Measurements from ENCODE around the gene RHOBTB1.
A peak's percentile ranks its signal among the peaks of the same experiment; 100 is the strongest.

The RHOBTB1 gene

DNA sequence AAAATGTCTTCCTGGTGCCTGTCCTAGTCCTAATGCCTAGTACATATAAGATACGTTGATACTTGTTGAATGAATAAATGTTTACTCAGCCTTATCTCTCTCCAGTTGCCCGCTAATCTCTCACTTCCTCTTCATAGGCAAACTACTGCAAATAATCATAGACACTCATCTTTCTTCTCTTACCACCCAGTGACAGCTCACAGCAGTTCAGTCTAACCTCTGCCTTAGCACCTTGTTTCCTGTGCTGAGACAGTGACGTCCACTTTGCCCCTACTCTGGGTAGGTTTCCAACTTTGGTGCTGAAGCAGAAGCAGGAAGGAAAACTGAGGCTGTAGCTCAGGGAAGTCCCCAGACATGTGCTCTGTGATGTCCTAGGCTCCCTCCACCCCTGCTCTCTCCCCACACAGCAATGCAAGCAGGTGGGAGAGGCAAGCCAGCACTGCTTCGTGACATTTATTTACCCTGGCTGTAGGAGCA lies 45.5 kb upstream of the RHOBTB1 start:
- Histone ChIP-seq H3K9me2 (replicated peaks; ENCODE audit: control insufficient read depth, low read length) (no peaks in the 10 kb centered on the region), H3F3A (ENCODE audit: control insufficient read depth, insufficient read depth) (no peaks in the 10 kb centered on the region), H3K36me3 (ENCODE audit: control insufficient read depth, low read length) (no peaks in the 10 kb centered on the region), H3K79me2 (ENCODE audit: control insufficient read depth, low read length) (no peaks in the 10 kb centered on the region), H3K4me3 (ENCODE audit: low read length) (no peak overlapping the region), H3K27ac (ENCODE audit: low read depth, low read length) (no peak overlapping the region), H3K4me1 (ENCODE audit: control insufficient read depth, low read length) (peaks cover 9% of the 10 kb centered on the region), H3K4me2 (ENCODE audit: low read length) (peak overlapping the region; percentile 35), H3K27me3 (ENCODE audit: control insufficient read depth, low read length) (no peaks in the 10 kb centered on the region), H3K9me3 (ENCODE audit: control insufficient read depth, insufficient read depth, low read length) (no peaks in the 10 kb centered on the region), H4K20me1 (ENCODE audit: control insufficient read depth, insufficient read depth, low read depth, low read length) (no peaks in the 10 kb centered on the region)
- TF ChIP-seq, protein P1, sequence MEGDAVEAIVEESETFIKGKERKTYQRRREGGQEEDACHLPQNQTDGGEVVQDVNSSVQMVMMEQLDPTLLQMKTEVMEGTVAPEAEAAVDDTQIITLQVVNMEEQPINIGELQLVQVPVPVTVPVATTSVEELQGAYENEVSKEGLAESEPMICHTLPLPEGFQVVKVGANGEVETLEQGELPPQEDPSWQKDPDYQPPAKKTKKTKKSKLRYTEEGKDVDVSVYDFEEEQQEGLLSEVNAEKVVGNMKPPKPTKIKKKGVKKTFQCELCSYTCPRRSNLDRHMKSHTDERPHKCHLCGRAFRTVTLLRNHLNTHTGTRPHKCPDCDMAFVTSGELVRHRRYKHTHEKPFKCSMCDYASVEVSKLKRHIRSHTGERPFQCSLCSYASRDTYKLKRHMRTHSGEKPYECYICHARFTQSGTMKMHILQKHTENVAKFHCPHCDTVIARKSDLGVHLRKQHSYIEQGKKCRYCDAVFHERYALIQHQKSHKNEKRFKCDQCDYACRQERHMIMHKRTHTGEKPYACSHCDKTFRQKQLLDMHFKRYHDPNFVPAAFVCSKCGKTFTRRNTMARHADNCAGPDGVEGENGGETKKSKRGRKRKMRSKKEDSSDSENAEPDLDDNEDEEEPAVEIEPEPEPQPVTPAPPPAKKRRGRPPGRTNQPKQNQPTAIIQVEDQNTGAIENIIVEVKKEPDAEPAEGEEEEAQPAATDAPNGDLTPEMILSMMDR (IDR thresholded peaks at IDR 0.05; ENCODE audit: low read depth, low read length, poor library complexity, severe bottlenecking), result no peak
- no peak for TF ChIP-seq EZH2phosphoT487 (IDR thresholded peaks at IDR 0.05; ENCODE audit: borderline replicate concordance, low read length)

GRCh38 chr10:60986791-60987190 lies 42.8 kb upstream of the RHOBTB1 start:
- TF ChIP-seq, protein P1 (IDR thresholded peaks at IDR 0.05; ENCODE audit: low read depth, low read length, poor library complexity, severe bottlenecking), result no peak
- no peak for TF ChIP-seq EZH2phosphoT487 (IDR thresholded peaks at IDR 0.05; ENCODE audit: borderline replicate concordance, low read length)
- Histone ChIP-seq H3K79me2 (ENCODE audit: control insufficient read depth, low read length) (no peaks in the 10 kb centered on the region), H3K9me2 (replicated peaks; ENCODE audit: control insufficient read depth, low read length) (no peaks in the 10 kb centered on the region), H3K9me3 (ENCODE audit: control insufficient read depth, insufficient read depth, low read length) (no peaks in the 10 kb centered on the region), H3K27ac (ENCODE audit: low read depth, low read length) (no peak overlapping the region), H3F3A (ENCODE audit: control insufficient read depth, insufficient read depth) (no peaks in the 10 kb centered on the region), H3K27me3 (ENCODE audit: control insufficient read depth, low read length) (no peaks in the 10 kb centered on the region), H3K36me3 (ENCODE audit: control insufficient read depth, low read length) (no peaks in the 10 kb centered on the region), H3K4me2 (ENCODE audit: low read length) (no peak overlapping the region), H3K4me3 (ENCODE audit: low read length) (no peak overlapping the region), H3K4me1 (ENCODE audit: control insufficient read depth, low read length) (peaks cover 9% of the 10 kb centered on the region), H4K20me1 (ENCODE audit: control insufficient read depth, insufficient read depth, low read depth, low read length) (no peaks in the 10 kb centered on the region)

DNA sequence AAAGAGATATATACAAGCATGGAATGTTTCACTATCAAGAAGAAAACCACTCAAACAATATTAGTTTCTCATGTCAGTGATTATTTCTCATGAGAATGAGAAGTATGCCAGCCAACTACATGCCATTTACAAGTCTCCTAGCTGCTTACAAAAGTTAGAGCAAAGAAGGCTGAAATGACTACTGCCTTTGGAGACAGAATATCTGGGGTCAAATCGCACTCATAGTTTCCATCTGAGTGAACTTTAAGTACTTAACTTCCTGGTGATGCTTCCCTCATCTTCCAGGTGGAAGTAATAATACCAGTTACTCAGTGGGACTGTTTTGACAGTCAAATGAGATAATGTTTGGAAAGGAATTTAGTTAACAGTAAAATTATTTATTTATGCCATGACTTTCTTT lies 42.0 kb upstream of the RHOBTB1 start:
- no peak for TF ChIP-seq EZH2phosphoT487 (IDR thresholded peaks at IDR 0.05; ENCODE audit: borderline replicate concordance, low read length)
- TF ChIP-seq, protein P1 (IDR thresholded peaks at IDR 0.05; ENCODE audit: low read depth, low read length, poor library complexity, severe bottlenecking), result no peak
- Histone ChIP-seq H3K36me3 (ENCODE audit: control insufficient read depth, low read length) (no peaks in the 10 kb centered on the region), H3K9me2 (replicated peaks; ENCODE audit: control insufficient read depth, low read length) (no peaks in the 10 kb centered on the region), H3K4me2 (ENCODE audit: low read length) (no peak overlapping the region), H3K4me1 (ENCODE audit: control insufficient read depth, low read length) (peaks cover 9% of the 10 kb centered on the region), H3F3A (ENCODE audit: control insufficient read depth, insufficient read depth) (no peaks in the 10 kb centered on the region), H3K4me3 (ENCODE audit: low read length) (no peak overlapping the region), H3K27ac (ENCODE audit: low read depth, low read length) (no peak overlapping the region), H4K20me1 (ENCODE audit: control insufficient read depth, insufficient read depth, low read depth, low read length) (no peaks in the 10 kb centered on the region), H3K27me3 (ENCODE audit: control insufficient read depth, low read length) (no peaks in the 10 kb centered on the region), H3K79me2 (ENCODE audit: control insufficient read depth, low read length) (no peaks in the 10 kb centered on the region), H3K9me3 (ENCODE audit: control insufficient read depth, insufficient read depth, low read length) (no peaks in the 10 kb centered on the region)

Measured in DOHH2 (cell line).